OCI-LY7 (cell line): ENCODE data around the gene CLDN4. TPM values are rescaled to one million over a fixed set of nuclear protein-coding genes. Genes with fewer than 3 reads are reported as not detected.

Experiments used
- BruUV-seq: library from RNA; stranded (reverse); fragments of 400-500 nt; replicated peaks from 2 replicates; lab custom pipeline; 2021; lab: Mats Ljungman, UMichigan
- CTCF ChIA-PET: fragments of 300-600 bp; sonication (Branson Sonifier 250); formaldehyde crosslinking; loops from one replicate; lab custom pipeline; 2022; ENCODE audit warnings: antibody characterized with exemption; ENCODE audit not compliant: unreplicated experiment; lab: Charles Lee
- POLR2A ChIA-PET: fragments of 300-600 bp; sonication (Branson Sonifier 250); formaldehyde crosslinking; loops from one replicate; lab custom pipeline; 2022; ENCODE audit warnings: antibody characterized with exemption; lab: Charles Lee
- DNase-seq: peaks from one replicate; pipeline ENCODE4 v3.0.0-alpha.2; 2015; ENCODE audit warnings: low spot score
- H2AFZ ChIP-seq: fragments of 200-600 bp; sonication (generic), shearing (Covaris generic); 2 replicates; pipeline ENCODE4 v1.6.1; 2014; ENCODE audit warnings: mild to moderate bottlenecking, antibody characterized with exemption, low read length, moderate library complexity
- H3K27ac ChIP-seq: fragments of 200-600 bp; sonication (generic); 2 replicates; pipeline ENCODE4 v1.5.1; 2014; ENCODE audit warnings: mixed run types, low read depth, mild to moderate bottlenecking, moderate library complexity, low read length, inconsistent platforms; ENCODE audit not compliant: poor library complexity, severe bottlenecking
- H3K36me3 ChIP-seq: fragments of 200-600 bp; sonication (generic); 2 replicates; pipeline ENCODE4 v1.6.1; 2014; ENCODE audit warnings: mild to moderate bottlenecking, antibody characterized with exemption, low read length, moderate library complexity, mixed read lengths; ENCODE audit not compliant: insufficient read depth
- H3K4me1 ChIP-seq: fragments of 200-600 bp; sonication (generic); 2 replicates; pipeline ENCODE4 v1.5.1; 2014; ENCODE audit warnings: mild to moderate bottlenecking, low read length; ENCODE audit not compliant: insufficient read depth, poor library complexity, severe bottlenecking
- H3K4me2 ChIP-seq: fragments of 200-600 bp; sonication (generic); 2 replicates; pipeline ENCODE4 v1.6.1; 2014; ENCODE audit warnings: mild to moderate bottlenecking, low read length
- H3K4me3 ChIP-seq: fragments of 200-600 bp; sonication (generic); 2 replicates; pipeline ENCODE4 v1.5.1; 2014; ENCODE audit warnings: mild to moderate bottlenecking, low read depth, low read length; ENCODE audit not compliant: poor library complexity, severe bottlenecking
- H3K79me2 ChIP-seq: fragments of 200-600 bp; sonication (generic); 2 replicates; pipeline ENCODE4 v1.6.1; 2016; ENCODE audit warnings: low read depth, mild to moderate bottlenecking, low read length, moderate library complexity, mixed read lengths; ENCODE audit not compliant: insufficient read depth
- H3K9me2 ChIP-seq: fragments of 200-600 bp; sonication (generic); 2 replicates; pipeline ENCODE4 v1.6.1; 2016; ENCODE audit warnings: mild to moderate bottlenecking, low read length, mixed read lengths; ENCODE audit not compliant: insufficient read depth
- H3K9me3 ChIP-seq: fragments of 200-600 bp; sonication (generic); 2 replicates; pipeline ENCODE4 v1.6.1; 2014; ENCODE audit warnings: mild to moderate bottlenecking, mixed run types, low read length, mixed read lengths
- H4K20me1 ChIP-seq: fragments of 200-600 bp; sonication (generic); 2 replicates; pipeline ENCODE4 v1.6.1; 2014; ENCODE audit warnings: mild to moderate bottlenecking, antibody characterized with exemption, low read length, moderate library complexity, mixed read lengths; ENCODE audit not compliant: insufficient read depth
- CTCF ChIP-seq: fragments of 200-600 bp; sonication (generic); conservative IDR thresholded peaks from 2 replicates; pipeline ENCODE4 v1.5.1; 2014; ENCODE audit warnings: mild to moderate bottlenecking, antibody characterized with exemption, low read length, moderate library complexity, mixed read lengths
- EZH2phosphoT487 ChIP-seq: fragments of 200-600 bp; sonication (generic); IDR thresholded peaks from 2 replicates; pipeline ENCODE4 v1.6.1; 2018; ENCODE audit warnings: low read depth, borderline replicate concordance, mild to moderate bottlenecking, mixed run types, antibody characterized with exemption, low read length, moderate library complexity, mixed read lengths
- intact Hi-C: fragments of 100-400 bp; cut with micrococcal nuclease; formaldehyde crosslinking; loops from one replicate; pipeline ENCODE4 v1.10.0; 2022; ENCODE audit not compliant: unreplicated experiment
- total RNA-seq, 2 experiments: library from RNA; depleted of rRNA in 1 of 2; stranded (reverse); fragments of >200 nt in 1 of 2; shearing (Covaris generic) in 1 of 2; gene quantifications; 2 replicates each; pipeline ENCODE4 v1.2.3, GENCODE V29; 2014 to 2022

Gene CLDN4
- total RNA-seq, 2 experiments from 2014 or later: 0.13 to 1.0 TPM

GRCh38 chr7:73827567-73828106 lies 3.2 kb upstream of the CLDN4 start:
- no peak overlapping the region for H3K4me3 ChIP-seq
- H3K4me1 ChIP-seq: peaks cover 18% of the 10 kb centered on the region
- BruUV-seq: no TSS peak
- no peak overlapping the region for H3K27ac ChIP-seq
- no peak for DNase-seq
- intact Hi-C loops: no loop called here
- no peak for TF ChIP-seq CTCF
- no peak for TF ChIP-seq EZH2phosphoT487
- 0 out of 2 replicates have a peak overlapping the region, but pooled peaks have one; percentile 27 for H2AFZ ChIP-seq
- no peaks in the 10 kb centered on the region for H3K9me2 ChIP-seq
- no peak overlapping the region for H3K4me2 ChIP-seq
- no peaks in the 10 kb centered on the region for H3K79me2 ChIP-seq
- no peaks in the 10 kb centered on the region for H3K9me3 ChIP-seq
- POLR2A ChIA-PET: no interaction called here
- H4K20me1 ChIP-seq: no peaks in the 10 kb centered on the region
- no peaks in the 10 kb centered on the region for H3K36me3 ChIP-seq
- CTCF ChIA-PET: no interaction called here

GRCh38 chr7:73828107-73828803 lies 2.5 kb upstream of the CLDN4 start:
- TF ChIP-seq CTCF: no peak
- TF ChIP-seq EZH2phosphoT487: no peak

DNA sequence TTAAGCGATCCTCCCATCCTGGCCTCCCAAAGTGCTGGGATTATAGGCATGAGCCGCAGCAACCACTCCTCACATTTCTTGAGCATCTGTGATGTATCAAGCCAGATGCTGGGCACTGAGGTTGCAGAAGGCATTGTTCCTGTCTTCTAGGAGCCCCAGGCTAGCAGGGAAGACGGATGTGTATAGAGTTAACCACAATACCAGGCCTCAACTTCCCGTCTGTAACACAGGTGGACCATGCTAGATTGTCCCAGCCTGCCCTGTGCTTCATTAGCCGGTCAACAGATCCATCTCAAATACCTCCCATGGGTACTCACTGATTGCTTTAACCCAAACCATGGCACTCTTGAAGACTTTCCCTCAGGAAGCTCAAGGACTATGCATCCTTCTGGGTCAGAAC lies 1.8 kb upstream of the CLDN4 start:
- DNase-seq: no peak
- BruUV-seq: no TSS peak
- Histone ChIP-seq H3K4me2 (no peak overlapping the region), H3K27ac (no peak overlapping the region), H3K4me1 (peaks cover 18% of the 10 kb centered on the region), H3K9me2 (no peaks in the 10 kb centered on the region), H3K4me3 (no peak overlapping the region), H2AFZ (no peak overlapping the region), H3K36me3 (no peaks in the 10 kb centered on the region), H3K79me2 (no peaks in the 10 kb centered on the region), H4K20me1 (no peaks in the 10 kb centered on the region), H3K9me3 (no peaks in the 10 kb centered on the region)
- ChIA-PET POLR2A (interaction anchor here (1.0 kb wide), 1 partner anchor 13 kb away, joined by 4 read pairs; the partner anchor contains the start of gene METTL27), CTCF (no interaction called here)
- TF ChIP-seq CTCF (no peak), EZH2phosphoT487 (no peak)
- intact Hi-C loops: no loop called here

More at GRCh38 chr7:73828107-73828803, 2.5 kb upstream of the CLDN4 start:
- Histone ChIP-seq H3K4me2 (no peak overlapping the region), H3K4me3 (no peak overlapping the region), H3K27ac (no peak overlapping the region), H4K20me1 (no peaks in the 10 kb centered on the region), H3K36me3 (no peaks in the 10 kb centered on the region), H3K9me3 (no peaks in the 10 kb centered on the region), H3K4me1 (peaks cover 18% of the 10 kb centered on the region), H3K9me2 (no peaks in the 10 kb centered on the region), H3K79me2 (no peaks in the 10 kb centered on the region), H2AFZ (no peak overlapping the region)
- intact Hi-C loops: no loop called here
- BruUV-seq: no TSS peak
- POLR2A ChIA-PET: no interaction called here
- DNase-seq: no peak
- CTCF ChIA-PET: no interaction called here
